GM19043 (cell line): ENCODE results near the gene BCL10.

Experiments
- ATAC-seq: cut with Tn5 transposase; IDR thresholded peaks from one replicate; pipeline ENCODE4 v1.9.1; 2021; ENCODE audit warnings: low read depth; ENCODE audit not compliant: unreplicated experiment

BCL10 gene

GRCh38 chr1:85224734-85225623 is 51.5 kb downstream of the BCL10 start:
- ATAC-seq, result no peak

GRCh38 chr1:85224295-85224694 is 52.1 kb downstream of the BCL10 start:
- no peak for ATAC-seq

- ATAC-seq, result no peak
These were observed 53.1 kb downstream of the BCL10 start for GRCh38 chr1:85223334-85223733.

- ATAC-seq, result no peak
These were observed 55.7 kb downstream of the BCL10 start for GRCh38 chr1:85220756-85221201.

GRCh38 chr1:85219853-85220610 is 56.4 kb downstream of the BCL10 start:
- no peak for ATAC-seq

- ATAC-seq, result no peak
These were observed 59.7 kb downstream of the BCL10 start for GRCh38 chr1:85216697-85217096.
